GM19328 (cell line): Measurements from ENCODE around the gene FCAMR.

Experiments
- ATAC-seq: cut with Tn5 transposase; IDR thresholded peaks from one replicate; pipeline ENCODE4 v1.9.1; 2021; ENCODE audit warnings: mild to moderate bottlenecking, moderate library complexity; ENCODE audit not compliant: unreplicated experiment

Gene FCAMR

GRCh38 chr1:207000651-207001291 lies 30.5 kb upstream of the FCAMR start:
- ATAC-seq, result no peak

GRCh38 chr1:206998816-206999215 lies 28.6 kb upstream of the FCAMR start:
- no peak for ATAC-seq

- ATAC-seq, result no peak
Observed at GRCh38 chr1:206992790-206993189, 22.5 kb upstream of the FCAMR start.

- ATAC-seq, result no peak
Observed at GRCh38 chr1:206987873-206988272, 17.6 kb upstream of the FCAMR start.

GRCh38 chr1:206986885-206987284 lies 16.6 kb upstream of the FCAMR start:
- ATAC-seq, result no peak

GRCh38 chr1:206986402-206986801 lies 16.1 kb upstream of the FCAMR start:
- no peak for ATAC-seq

GRCh38 chr1:206985162-206985749 lies 15.0 kb upstream of the FCAMR start:
- no peak for ATAC-seq

GRCh38 chr1:206982216-206982615 lies 12.0 kb upstream of the FCAMR start:
- no peak for ATAC-seq

GRCh38 chr1:206979379-206980043 lies 9.3 kb upstream of the FCAMR start:
- no peak for ATAC-seq

GRCh38 chr1:206978259-206978658 lies 8.0 kb upstream of the FCAMR start:
- ATAC-seq, result no peak

GRCh38 chr1:206975306-206975705 lies 5.0 kb upstream of the FCAMR start:
- no peak for ATAC-seq

- ATAC-seq, result no peak
Observed at GRCh38 chr1:206974140-206974539, 3.9 kb upstream of the FCAMR start.

- no peak for ATAC-seq
Observed at GRCh38 chr1:206972728-206973127, 2.5 kb upstream of the FCAMR start.

GRCh38 chr1:206971029-206971655 lies 882 bp upstream of the FCAMR start:
- no peak for ATAC-seq

- ATAC-seq, result no peak
Observed at GRCh38 chr1:206969090-206969489, 1.2 kb downstream of the FCAMR start.

GRCh38 chr1:206967096-206967849 lies 3.0 kb downstream of the FCAMR start:
- no peak for ATAC-seq

GRCh38 chr1:206965781-206966180 lies 4.5 kb downstream of the FCAMR start:
- no peak for ATAC-seq

- no peak for ATAC-seq
Observed at GRCh38 chr1:206963740-206964139, 6.5 kb downstream of the FCAMR start.

- ATAC-seq, result no peak
Observed at GRCh38 chr1:206963119-206963712, 7.0 kb downstream of the FCAMR start.

GRCh38 chr1:206962272-206962671 lies 8.0 kb downstream of the FCAMR start:
- ATAC-seq, result no peak

- ATAC-seq, result no peak
Observed at GRCh38 chr1:206961668-206962067, 8.6 kb downstream of the FCAMR start.
